Stimulated activated naive CD8-positive, alpha-beta T cell treated with anti-CD3 and anti-CD28 coated beads, Interleukin-15, amount 100 ng/mL, for 72 hours (primary cell): ENCODE measurements around the gene APBA2.

ENCODE experiments used
- ATAC-seq: fragments of 150-1000 bp; cut with Tn5 transposase; 2 replicates; pipeline ENCODE4 v1.10.0; 2021; ENCODE audit warnings: mild to moderate bottlenecking, moderate library complexity
- DNase-seq, 2 donors: peaks; one replicate each; pipeline ENCODE4 v3.0.0; 2021 to 2022
- H3K27ac Mint-ChIP-seq, 2 donors: one replicate each; pipeline ENCODE4 v1.8.0; 2022; ENCODE audit warnings: mild to moderate bottlenecking in 2 of 2, mixed read lengths in 2 of 2, moderate library complexity in 2 of 2
- H3K27me3 Mint-ChIP-seq: one replicate; pipeline ENCODE4 v1.8.0; 2022; ENCODE audit warnings: mixed read lengths
- H3K4me1 Mint-ChIP-seq: one replicate; pipeline ENCODE4 v1.8.0; 2022; ENCODE audit warnings: mild to moderate bottlenecking, mixed read lengths
- H3K4me3 Mint-ChIP-seq, 2 donors: one replicate each; pipeline ENCODE4 v1.8.0; 2022; ENCODE audit warnings: mild to moderate bottlenecking in 2 of 2, mixed read lengths in 2 of 2, moderate library complexity in 1 of 2
- H3K9me3 Mint-ChIP-seq, 2 donors: one replicate each; pipeline ENCODE4 v1.8.0; 2022; ENCODE audit warnings: mixed read lengths in 2 of 2

The APBA2 gene

DNA sequence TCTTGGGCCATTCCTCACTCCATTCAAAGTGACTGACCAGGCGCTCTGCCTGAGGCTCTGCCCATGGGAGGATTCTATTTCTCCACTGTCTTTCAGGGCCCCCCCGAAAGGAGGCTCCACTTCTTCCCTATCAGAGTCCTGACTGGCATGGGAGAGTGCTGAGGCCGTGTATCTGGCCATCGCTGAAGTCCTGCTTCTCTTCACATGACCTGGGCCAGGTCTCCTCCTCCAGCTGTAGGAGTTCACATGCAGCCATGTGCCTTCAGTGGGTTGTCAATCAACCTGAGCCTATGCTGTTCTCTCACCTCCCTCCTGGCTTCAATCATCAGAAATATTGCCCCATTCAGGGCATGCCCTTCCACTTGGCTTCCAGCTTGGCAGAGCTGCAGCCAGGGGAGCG, 12.8 kb upstream of the APBA2 start:
- H3K4me3 Mint-ChIP-seq: no peak overlapping the region
- no peaks in the 10 kb centered on the region for H3K9me3 Mint-ChIP-seq
- peaks cover 33% of the 10 kb centered on the region for H3K4me1 Mint-ChIP-seq
- no peak overlapping the region for H3K27ac Mint-ChIP-seq
- DNase-seq: no peak
- ATAC-seq: no peak
- H3K27me3 Mint-ChIP-seq: no peaks in the 10 kb centered on the region

DNA sequence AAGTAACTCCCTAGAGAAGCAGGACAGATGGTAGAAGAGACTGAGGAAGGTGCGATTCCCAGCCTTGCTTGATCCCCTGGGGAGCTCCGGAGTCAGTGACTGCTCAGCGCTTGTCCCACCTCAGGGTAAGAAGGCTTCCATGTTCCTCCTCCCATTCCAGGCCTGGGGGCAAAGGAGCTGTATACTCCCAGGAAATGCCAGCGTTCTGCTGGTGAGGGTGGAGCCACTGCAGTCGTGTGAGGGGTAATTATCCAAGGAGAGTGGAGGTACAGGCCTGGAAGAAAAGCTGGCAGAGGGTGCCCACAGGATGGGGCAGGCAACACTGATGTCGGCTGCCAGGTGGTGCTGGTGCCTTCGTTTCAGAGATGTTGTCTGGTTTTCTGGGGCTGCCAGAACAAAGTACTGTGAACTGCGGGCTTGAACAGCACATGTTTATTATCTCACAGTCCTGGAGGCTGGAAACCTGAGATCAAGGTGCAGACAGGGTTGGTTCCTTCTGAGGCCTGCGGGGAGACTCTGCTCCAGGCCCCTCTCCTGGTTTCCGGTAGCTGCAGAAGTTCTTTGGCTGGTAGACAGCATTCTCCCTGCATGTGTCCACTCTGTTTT, 12.1 kb upstream of the APBA2 start:
- no peaks in the 10 kb centered on the region for H3K9me3 Mint-ChIP-seq
- peak overlapping the region in 1 of 2 donors; percentile 72 for H3K27ac Mint-ChIP-seq
- peaks cover 33% of the 10 kb centered on the region for H3K4me1 Mint-ChIP-seq
- ATAC-seq (peak; percentile 48), DNase-seq (no peak)
- H3K27me3 Mint-ChIP-seq: no peaks in the 10 kb centered on the region
- H3K4me3 Mint-ChIP-seq: no peak overlapping the region

DNA sequence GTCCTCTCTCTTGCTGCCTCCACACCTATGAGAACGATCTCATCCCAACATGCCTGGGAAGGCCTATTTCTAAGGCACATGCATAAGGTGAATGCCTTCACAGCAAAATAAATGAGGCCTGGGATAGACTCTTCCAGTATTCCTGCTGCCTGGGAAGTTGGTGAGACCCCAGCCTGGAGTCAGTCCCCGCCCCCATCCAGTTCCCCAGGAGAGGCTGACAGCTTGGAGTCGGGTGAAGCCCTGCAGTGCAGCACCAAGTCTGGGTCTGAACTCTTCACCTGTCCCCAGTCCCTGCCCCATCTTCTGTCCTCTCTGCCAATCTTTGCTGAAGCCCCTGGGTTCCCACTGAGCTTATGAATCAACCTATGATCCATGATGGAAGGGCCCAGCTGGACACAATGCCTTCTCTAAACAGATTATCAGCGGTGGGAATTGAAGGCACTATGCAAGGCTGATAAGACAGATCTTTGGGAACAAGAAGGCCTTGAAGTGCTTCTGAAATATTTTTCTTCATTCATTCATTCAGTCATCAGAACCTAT, 10.2 kb upstream of the APBA2 start:
- DNase-seq (no peak), ATAC-seq (no peak)
- Mint-ChIP-seq H3K27me3 (no peaks in the 10 kb centered on the region), H3K27ac (no peak overlapping the region), H3K4me1 (peaks cover 33% of the 10 kb centered on the region), H3K9me3 (no peaks in the 10 kb centered on the region), H3K4me3 (peak overlapping the region in 1 of 2 donors; percentile 22)

DNA sequence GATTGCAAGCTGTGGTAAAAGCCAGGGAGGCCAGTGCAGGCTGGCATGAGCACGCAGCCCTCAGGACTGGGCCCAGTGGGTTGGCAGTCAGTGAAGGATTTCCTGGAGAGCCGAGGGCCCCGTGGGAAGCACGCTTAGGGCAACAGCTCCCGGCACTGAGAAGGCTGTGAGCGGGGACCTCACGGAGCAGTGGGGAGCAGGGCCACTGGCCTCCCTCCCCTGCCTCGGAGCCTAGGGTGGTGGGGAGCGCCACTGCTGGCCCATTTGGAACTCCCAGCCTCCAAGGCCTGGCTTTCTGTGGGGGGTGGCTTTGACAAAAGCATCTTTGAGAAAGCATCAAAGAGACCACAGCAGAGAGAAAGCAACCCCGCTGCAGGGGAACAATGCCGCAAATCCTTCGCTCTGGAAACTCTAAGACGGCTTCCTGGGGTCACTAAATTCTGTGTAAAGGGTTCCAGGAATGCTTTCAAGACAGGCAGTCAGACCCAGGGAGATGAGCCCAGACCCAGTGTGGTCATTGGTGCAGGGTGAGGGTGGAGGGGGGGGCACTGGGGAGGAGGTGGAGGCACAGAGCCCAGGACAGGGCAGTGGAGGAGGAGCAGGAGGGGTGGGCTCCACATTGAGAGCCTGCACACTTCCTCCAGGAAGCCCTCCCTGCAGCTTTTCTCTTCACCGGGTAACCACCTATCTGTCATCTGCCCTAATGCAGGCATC, 9.5 kb upstream of the APBA2 start:
- H3K4me3 Mint-ChIP-seq: peak overlapping the region in 1 of 2 donors; percentile 22
- peak; percentile 34 for ATAC-seq
- no peak overlapping the region for H3K27ac Mint-ChIP-seq

DNA sequence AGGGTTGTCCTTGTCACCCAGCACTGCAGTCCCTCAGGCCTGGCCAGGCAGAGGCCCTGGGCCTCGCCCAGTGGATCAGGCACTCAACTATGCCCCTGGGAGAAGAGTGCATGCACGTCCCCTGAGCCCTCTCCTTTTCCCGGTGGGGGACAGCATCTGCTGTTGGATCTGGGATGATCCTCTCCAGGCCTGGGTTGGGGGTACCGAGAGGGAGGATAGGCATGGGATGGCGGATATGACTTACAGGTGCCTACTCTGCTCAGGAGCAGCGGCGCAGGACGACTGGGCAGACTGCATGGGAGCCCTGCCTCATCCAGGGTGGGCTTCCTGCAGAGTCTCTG, 9.0 kb upstream of the APBA2 start:
- peaks cover 39% of the 10 kb centered on the region for H3K4me1 Mint-ChIP-seq
- H3K4me3 Mint-ChIP-seq: no peak overlapping the region
- H3K27me3 Mint-ChIP-seq: no peaks in the 10 kb centered on the region
- H3K27ac Mint-ChIP-seq: no peak overlapping the region
- ATAC-seq (no peak), DNase-seq (no peak)
- H3K9me3 Mint-ChIP-seq: no peaks in the 10 kb centered on the region

More for the DNA sequence above, 9.5 kb upstream of the APBA2 start:
- DNase-seq: no peak
- Mint-ChIP-seq H3K9me3 (no peaks in the 10 kb centered on the region), H3K27me3 (no peaks in the 10 kb centered on the region), H3K4me1 (peaks cover 38% of the 10 kb centered on the region)

DNA sequence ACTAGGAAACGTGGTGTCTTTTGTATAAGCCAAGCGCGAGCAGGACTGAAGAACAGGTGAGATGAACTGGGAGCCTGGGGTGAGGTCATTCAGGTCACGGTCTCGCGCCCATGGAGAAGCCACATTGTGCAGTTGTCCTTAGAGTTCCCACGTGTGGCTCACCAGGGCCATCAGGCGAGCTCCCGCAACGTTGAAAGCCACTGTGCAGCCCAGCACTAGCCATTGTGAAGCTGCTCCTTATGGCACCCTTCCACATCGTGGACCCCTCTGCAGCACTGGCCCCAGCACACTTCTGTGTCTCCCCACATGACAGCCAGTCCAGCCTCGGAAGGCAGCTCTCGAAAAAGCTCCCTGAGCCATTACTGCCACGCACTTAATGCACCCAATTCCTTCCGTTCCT, 7.6 kb upstream of the APBA2 start:
- no peak overlapping the region for H3K4me3 Mint-ChIP-seq
- DNase-seq (no peak), ATAC-seq (no peak)
- no peak overlapping the region for H3K27ac Mint-ChIP-seq
- no peaks in the 10 kb centered on the region for H3K9me3 Mint-ChIP-seq
- peaks cover 38% of the 10 kb centered on the region for H3K4me1 Mint-ChIP-seq
- H3K27me3 Mint-ChIP-seq: no peaks in the 10 kb centered on the region

DNA sequence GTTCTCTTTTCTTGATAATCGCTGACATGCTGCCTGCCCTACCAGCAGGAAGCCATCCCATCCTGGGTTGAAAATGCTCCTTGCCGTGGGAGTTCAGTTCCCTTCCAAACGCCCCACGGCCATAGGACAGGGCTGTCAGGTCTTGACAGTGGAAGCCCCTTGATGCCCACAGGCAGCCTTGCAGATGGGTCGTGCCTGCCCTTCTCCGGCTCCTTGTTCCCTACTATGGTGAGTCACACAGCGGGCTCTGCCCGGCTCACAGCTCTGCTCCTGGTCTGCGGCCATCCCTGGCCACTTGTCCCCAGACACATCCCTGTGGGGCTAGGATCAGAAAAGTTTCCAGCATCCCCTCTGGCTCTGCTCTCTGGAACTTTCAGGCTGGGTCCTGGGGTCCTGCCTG, 6.2 kb upstream of the APBA2 start:
- H3K27ac Mint-ChIP-seq: no peak overlapping the region
- H3K9me3 Mint-ChIP-seq: no peaks in the 10 kb centered on the region
- H3K4me3 Mint-ChIP-seq: no peak overlapping the region
- H3K4me1 Mint-ChIP-seq: peaks cover 27% of the 10 kb centered on the region
- ATAC-seq (no peak), DNase-seq (no peak)
- no peaks in the 10 kb centered on the region for H3K27me3 Mint-ChIP-seq

DNA sequence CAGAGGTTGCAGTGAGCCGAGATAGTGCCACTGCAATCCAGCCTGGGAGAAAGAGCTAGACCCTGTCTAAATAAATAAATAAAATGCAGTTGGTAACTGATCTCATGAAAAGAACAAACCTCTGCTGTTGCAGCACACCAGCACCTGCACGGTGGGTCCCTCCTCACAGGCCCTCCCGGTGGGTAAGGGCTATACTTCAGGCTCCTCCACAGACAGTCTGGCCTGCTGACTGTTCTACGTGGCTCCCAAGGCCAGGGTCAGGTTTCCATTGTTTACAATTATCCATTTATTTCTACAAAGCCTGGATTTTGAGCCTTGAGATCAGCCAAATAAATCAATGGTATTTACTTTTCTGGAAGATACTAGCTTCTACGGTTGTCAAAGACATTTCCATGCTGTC, 5.1 kb upstream of the APBA2 start:
- DNase-seq: no peak
- H3K27me3 Mint-ChIP-seq: no peaks in the 10 kb centered on the region
- no peak overlapping the region for H3K4me3 Mint-ChIP-seq
- H3K9me3 Mint-ChIP-seq: no peaks in the 10 kb centered on the region
- H3K4me1 Mint-ChIP-seq: peaks cover 30% of the 10 kb centered on the region
- no peak overlapping the region for H3K27ac Mint-ChIP-seq
- no peak for ATAC-seq

DNA sequence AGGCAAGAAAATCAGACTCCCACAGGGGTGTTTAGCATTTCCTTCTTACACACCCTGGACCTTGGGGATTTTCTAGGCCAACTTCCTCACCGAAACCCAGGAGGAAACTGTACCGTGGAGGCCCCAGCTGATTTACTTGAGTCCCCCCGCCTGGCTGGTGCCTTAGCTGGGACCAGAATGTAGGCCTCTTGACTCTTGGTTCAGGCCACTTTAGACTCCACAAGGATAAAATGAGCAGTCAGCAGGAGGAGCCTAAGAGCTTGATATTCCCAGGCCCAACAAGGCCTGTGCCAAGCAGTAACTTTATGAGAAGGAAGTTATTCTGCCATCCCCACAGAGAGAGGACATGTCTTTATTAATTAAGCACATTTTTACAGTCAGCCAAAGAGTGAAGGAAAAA, 4.6 kb upstream of the APBA2 start:
- no peak overlapping the region for H3K4me3 Mint-ChIP-seq
- H3K27me3 Mint-ChIP-seq: no peaks in the 10 kb centered on the region
- H3K4me1 Mint-ChIP-seq: peaks cover 25% of the 10 kb centered on the region
- no peak overlapping the region for H3K27ac Mint-ChIP-seq
- no peak for DNase-seq
- no peak for ATAC-seq
- H3K9me3 Mint-ChIP-seq: no peaks in the 10 kb centered on the region

DNA sequence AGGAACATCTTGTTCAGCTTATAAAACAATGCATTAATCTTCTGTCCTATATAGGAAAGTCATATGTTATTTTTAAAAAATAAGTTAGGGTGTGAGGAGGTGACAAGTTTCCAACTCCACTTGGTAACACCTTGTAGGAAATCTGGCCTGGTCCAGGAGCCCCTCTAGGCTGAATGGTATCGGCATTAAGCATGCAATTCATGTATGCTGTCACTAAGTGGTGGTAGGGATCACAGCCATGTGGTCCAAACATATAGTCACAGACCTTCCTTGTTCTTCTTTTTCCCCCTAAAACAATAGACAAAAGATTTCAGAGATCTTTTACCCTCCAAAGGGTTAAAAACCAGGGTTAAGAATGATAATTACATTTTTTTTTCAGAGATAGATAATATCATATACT, 4.2 kb upstream of the APBA2 start:
- ATAC-seq (no peak), DNase-seq (no peak)
- H3K4me1 Mint-ChIP-seq: peaks cover 21% of the 10 kb centered on the region
- no peaks in the 10 kb centered on the region for H3K9me3 Mint-ChIP-seq
- no peak overlapping the region for H3K4me3 Mint-ChIP-seq
- H3K27me3 Mint-ChIP-seq: no peaks in the 10 kb centered on the region
- no peak overlapping the region for H3K27ac Mint-ChIP-seq

DNA sequence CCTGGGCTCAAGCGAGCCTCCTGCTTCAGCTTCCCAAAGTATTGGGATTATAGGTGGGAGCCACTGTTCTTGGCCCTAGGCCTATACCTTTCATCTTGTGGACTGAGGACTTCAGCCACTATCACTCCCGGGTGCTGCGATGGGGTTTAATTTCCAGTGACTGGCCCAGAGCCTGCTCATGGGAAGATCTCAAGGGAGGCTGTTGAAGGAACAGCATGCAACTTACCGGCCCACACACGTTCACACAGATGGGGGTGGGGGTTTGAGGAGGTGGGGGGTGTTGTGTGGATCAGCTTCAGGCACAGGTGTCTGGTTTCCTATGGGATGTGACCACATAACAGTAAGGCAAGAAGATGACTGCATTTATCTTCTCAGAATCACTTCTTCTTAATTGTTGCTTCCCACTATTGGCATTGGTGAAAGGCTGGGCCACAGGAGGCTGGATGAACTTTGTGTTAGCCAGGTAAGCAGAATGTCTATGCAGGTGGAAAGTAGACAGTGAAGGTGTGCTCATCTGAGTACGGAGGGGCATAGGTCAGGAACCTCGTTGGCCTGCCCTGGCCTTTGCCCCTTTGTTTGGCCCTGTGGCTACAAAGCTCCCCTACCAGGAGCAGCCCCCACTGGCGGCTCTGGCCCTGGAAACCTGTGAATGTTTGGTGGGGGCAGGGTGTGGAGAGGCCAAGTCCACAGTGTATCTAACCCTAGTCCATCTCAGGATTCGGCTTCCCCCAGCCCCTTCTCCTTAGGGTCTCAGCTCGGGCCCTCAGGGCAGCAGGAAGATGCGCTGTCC, 1.4 kb upstream of the APBA2 start:
- H3K27ac Mint-ChIP-seq: peak overlapping the region in 1 of 2 donors; percentile 67
- no peaks in the 10 kb centered on the region for H3K27me3 Mint-ChIP-seq
- peaks cover 39% of the 10 kb centered on the region for H3K4me1 Mint-ChIP-seq
- H3K4me3 Mint-ChIP-seq: peak overlapping the region; percentile 69 to 86
- no peaks in the 10 kb centered on the region for H3K9me3 Mint-ChIP-seq
- no peak for DNase-seq
- no peak for ATAC-seq

DNA sequence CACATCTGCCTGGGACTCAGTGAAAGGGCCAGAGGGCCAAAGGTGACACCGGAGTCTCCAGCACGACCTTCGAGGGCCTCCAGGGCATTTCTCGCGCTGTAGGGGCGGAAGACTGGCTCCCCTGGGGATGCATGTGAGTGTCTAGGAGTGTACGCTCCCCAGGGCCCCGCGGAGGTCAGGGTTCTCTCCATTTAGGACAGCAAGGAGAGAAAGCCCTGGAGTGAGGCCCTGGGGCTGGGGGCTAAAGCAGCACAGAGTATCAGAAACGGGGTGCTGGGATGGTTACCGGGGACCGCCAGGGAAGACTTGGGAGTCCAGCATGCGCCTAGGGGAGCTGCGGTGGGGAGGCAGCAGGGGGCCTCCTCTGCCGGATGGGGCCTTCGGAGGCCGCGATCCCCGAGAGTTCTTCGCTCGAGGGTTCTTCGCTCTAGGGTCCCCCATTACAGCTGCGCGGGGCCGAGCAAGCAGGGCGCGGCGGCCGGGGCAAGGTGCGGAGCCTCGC, 595 bp upstream of the APBA2 start:
- H3K4me3 Mint-ChIP-seq: peak overlapping the region; percentile 69 to 86

DNA sequence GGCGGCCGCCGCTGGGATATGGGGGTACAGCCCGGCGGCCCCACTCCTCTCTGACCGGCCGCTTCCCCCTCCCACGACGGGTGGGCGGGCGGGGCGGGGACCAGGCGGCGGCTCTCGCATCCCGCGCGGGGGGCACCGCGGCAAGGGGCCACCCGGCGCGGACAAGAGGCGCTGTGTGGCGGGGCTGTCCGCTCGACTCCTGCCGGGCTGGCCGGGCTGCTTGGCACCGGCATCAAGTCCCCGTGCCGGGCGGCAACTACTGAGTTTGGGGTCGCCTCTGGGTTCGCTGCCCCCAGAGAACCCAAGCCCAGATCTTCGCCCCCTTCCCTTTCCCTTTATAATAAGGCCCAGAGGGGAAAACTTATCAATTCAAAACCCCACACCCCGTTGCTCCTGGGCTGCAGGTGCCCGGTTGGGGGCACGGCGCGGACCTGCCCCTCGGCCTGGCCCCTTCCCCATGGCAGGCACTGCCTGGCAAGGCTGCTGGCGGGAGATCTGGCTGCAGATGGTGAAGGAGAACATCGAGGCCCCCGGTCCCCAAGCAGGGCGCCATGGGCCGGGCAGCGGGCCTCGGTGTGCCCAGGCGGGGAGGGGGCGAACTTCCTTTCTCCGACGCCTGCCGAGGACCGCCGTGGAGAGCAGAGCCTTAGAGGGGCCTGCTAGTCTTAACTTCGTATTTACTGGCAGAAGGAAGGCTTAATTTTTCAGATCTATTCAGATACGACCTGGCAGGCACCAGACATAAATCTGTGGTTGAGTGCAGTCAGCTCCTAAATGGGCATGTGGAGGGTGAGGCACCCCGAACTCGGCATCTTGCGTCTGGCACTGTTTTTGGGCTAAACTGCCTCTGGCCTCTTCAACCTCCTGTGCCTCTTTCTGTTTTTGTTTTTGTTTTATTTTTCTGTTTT, 911 bp downstream of the APBA2 start:
- no peaks in the 10 kb centered on the region for H3K9me3 Mint-ChIP-seq
- peak overlapping the region; percentile 91 for H3K27ac Mint-ChIP-seq
- ATAC-seq (no peak), DNase-seq (no peak)
- peak overlapping the region; percentile 81 to 87 for H3K4me3 Mint-ChIP-seq
- H3K27me3 Mint-ChIP-seq: no peaks in the 10 kb centered on the region
- H3K4me1 Mint-ChIP-seq: peaks cover 57% of the 10 kb centered on the region

More for the DNA sequence above, 595 bp upstream of the APBA2 start:
- Mint-ChIP-seq H3K9me3 (no peaks in the 10 kb centered on the region), H3K27me3 (no peaks in the 10 kb centered on the region), H3K27ac (peak overlapping the region in 1 of 2 donors; percentile 67), H3K4me1 (peaks cover 47% of the 10 kb centered on the region)
- DNase-seq: peak; percentile 37 to 39
- ATAC-seq: no peak

DNA sequence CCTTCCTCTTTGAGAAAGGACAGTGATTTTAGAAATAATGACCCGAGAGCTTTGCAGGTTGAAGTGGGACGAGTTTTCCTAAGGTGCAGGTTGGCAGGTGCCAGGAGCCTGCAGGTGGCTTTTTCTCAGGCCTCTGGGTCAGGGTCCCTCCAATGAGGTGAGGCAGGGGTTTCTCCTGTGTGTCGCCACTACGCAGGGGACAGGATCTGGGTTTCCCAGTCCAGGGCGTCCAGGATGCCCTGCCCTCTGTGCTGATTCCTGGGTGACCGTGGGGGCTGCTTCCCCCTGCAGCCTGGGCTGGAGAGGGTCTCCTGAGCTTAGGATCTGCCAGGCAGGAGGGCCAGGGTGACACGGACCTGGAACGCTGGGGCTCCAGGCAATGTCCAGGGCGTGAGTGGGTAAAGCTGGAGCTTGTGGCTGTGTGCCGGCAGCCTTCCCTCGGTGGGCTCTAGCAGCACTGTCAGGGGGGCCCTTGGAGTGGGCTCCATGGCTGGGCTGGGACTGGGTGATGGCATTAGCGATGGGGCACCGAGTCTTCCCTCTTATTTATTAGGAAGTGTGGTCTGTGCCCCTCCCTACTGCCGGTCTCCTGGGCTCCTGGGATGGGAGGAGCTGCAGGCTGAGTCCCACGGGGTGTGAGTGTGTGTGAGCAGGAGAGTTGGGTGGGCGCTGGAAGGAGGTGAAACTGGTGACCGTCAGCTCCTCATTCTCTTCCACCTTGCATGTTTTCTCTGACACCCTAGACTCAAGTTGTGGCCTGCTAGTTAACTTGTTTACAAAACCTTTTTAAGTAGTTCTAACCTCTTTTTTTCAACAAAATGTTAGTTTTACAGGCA, 1.8 kb downstream of the APBA2 start:
- no peaks in the 10 kb centered on the region for H3K27me3 Mint-ChIP-seq
- H3K4me3 Mint-ChIP-seq: peak overlapping the region; percentile 81 to 87

More for the DNA sequence above, 1.8 kb downstream of the APBA2 start:
- Mint-ChIP-seq H3K9me3 (no peaks in the 10 kb centered on the region), H3K4me1 (peaks cover 58% of the 10 kb centered on the region), H3K27ac (peak overlapping the region; percentile 91 to 92)
- DNase-seq (no peak), ATAC-seq (no peak)
